ENCODE measurements around the gene SEZ6L. TPM values are rescaled to one million over a fixed set of nuclear protein-coding genes. Genes with fewer than 3 reads are reported as not detected.

The SEZ6L gene
- total RNA-seq, 2 donors from 2014 or later, result 0.14 TPM; not detected in 1

- Mint-ChIP-seq H3K36me3 (no peaks in the 10 kb centered on the region), H3K9me3 (no peaks in the 10 kb centered on the region), H3K27ac (no peak overlapping the region)
- no peak for DNase-seq (ENCODE audit: low spot score in 2 of 2)
- ATAC-seq, result no peak
These were observed 98.6 kb downstream of the SEZ6L start for GRCh38 chr22:26267856-26268255.

DNA sequence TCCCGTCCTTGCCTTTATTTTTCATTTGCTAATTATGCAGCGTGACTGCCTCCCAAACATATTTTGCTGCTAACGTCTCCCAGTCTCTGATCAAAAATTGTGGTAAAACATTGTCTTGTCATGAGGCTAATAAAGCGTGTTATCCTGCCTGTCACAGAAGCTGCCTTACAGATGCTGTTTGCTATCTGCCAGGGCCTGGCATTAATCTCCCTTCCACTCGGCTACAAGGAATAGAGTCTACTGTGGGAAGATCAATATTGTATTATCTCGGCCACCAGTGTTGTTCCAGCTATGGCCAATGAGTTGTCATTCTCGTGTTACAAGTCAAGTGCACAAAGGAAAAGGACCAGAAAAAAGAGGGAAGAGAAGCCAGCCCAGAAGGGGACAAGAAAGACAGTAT is 100.3 kb downstream of the SEZ6L start:
- Mint-ChIP-seq H3K9me3 (no peaks in the 10 kb centered on the region), H3K36me3 (no peaks in the 10 kb centered on the region), H3K27ac (no peak overlapping the region)
- DNase-seq (ENCODE audit: low spot score in 2 of 2) (no peak), ATAC-seq (no peak)

- no peaks in the 10 kb centered on the region for H3K36me3 Mint-ChIP-seq
- DNase-seq (ENCODE audit: low spot score in 2 of 2), result no peak
- no peak overlapping the region for H3K27ac Mint-ChIP-seq
- no peak for ATAC-seq
- no peaks in the 10 kb centered on the region for H3K9me3 Mint-ChIP-seq
These were observed 102.2 kb downstream of the SEZ6L start for GRCh38 chr22:26271427-26271826.

DNA sequence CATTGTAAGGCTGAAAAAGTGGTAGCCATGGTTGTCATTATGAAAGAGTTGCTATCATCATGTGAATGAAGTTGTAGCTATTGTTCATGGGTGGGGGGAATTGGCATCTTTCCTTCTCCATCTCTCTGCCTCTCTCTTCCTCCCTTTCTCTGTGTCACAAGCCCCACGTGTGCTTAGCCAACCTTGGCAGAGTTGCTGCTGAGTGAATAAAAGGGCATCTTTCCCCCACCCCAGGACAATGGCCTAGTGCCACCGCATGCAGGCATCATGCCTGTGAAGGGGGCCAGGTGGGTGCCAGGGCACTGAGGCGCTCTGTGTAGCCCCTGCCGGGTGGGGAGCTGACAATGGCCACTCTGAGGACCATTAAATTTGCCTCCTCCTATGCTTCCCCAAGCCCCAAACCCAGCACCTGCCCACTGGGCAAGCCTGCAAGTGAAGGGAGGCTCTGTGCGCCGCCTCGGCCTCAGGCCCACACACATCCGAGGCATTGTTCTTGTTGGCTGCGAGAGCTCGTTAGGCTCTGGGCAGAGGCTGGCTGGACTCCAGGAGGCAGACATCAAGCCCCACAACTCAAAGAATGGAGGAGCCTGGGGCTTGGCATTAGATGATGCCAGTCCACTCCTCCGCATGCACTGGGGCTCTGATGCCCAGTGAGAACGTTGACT is 103.9 kb downstream of the SEZ6L start:
- H3K27ac Mint-ChIP-seq, result no peak overlapping the region
- ATAC-seq, result no peak
- no peaks in the 10 kb centered on the region for H3K36me3 Mint-ChIP-seq
- DNase-seq (ENCODE audit: low spot score in 2 of 2), result no peak
- no peaks in the 10 kb centered on the region for H3K9me3 Mint-ChIP-seq

- Mint-ChIP-seq H3K9me3 (no peaks in the 10 kb centered on the region), H3K36me3 (no peaks in the 10 kb centered on the region), H3K27ac (no peak overlapping the region)
- DNase-seq (ENCODE audit: low spot score in 2 of 2) (no peak), ATAC-seq (no peak)
These were observed 107.4 kb downstream of the SEZ6L start for GRCh38 chr22:26276529-26277160.

DNA sequence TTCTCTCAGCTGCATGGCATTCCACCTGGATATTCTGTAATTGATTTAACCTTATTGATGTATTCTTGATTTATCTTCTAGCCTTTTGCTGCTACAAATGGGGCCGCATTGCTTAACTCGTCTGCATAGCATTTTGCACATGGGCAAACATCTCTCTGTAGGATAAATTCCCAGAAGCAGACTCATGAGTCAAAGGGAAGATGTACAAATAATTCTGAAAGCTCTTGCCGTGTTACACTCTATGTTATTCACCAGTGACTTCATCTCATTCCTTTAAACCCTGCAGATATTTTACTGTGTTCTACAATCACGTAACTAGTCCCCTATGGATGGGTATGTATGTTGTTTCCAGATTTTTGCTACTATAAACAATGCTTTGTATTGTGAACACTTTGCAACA is 112.7 kb downstream of the SEZ6L start:
- Mint-ChIP-seq H3K36me3 (no peaks in the 10 kb centered on the region), H3K27ac (no peak overlapping the region), H3K9me3 (no peaks in the 10 kb centered on the region)
- DNase-seq (ENCODE audit: low spot score in 2 of 2) (no peak), ATAC-seq (no peak)

GRCh38 chr22:26283330-26283729 is 114.1 kb downstream of the SEZ6L start:
- H3K27ac Mint-ChIP-seq, result no peak overlapping the region
- H3K36me3 Mint-ChIP-seq, result no peaks in the 10 kb centered on the region
- no peak for ATAC-seq
- no peak for DNase-seq (ENCODE audit: low spot score in 2 of 2)
- no peaks in the 10 kb centered on the region for H3K9me3 Mint-ChIP-seq

- ATAC-seq (no peak), DNase-seq (ENCODE audit: low spot score in 2 of 2) (no peak)
- no peak overlapping the region for H3K27ac Mint-ChIP-seq
- no peaks in the 10 kb centered on the region for H3K36me3 Mint-ChIP-seq
- H3K9me3 Mint-ChIP-seq, result no peaks in the 10 kb centered on the region
These were observed 116.4 kb downstream of the SEZ6L start for GRCh38 chr22:26285632-26286031.

DNA sequence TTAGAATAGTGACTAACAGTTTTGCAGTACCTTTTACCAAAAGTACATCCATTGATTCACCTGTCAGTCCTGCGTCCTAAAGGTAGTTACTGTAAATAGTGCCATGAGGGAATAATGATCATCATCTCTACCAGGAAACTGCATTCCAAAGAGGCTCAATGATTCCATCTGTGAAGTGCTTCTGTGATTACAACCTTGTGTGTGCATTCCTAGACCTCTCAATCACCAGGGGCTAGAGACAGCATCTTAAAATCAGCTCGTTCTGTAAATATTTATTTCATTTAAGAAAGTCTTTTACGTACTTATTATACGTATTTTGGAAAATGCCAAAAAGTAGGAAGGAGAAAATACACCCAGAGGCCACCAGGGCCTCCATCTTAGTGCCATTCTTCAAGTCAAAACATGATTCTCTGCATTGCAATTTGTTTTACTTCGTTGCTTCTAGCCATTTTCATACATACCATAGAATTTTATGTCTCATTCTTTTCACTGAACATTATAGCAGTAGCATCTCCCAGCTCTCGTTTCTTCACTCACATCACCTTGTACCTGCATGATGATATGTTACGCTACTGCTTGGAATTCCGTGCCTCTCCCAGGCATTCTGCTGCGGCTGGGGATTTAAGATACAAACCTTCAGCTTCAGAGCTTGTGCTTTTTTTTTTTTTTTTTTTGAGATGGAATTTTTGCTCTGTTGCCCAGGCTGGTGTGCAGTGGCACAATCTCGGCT is 117.0 kb downstream of the SEZ6L start:
- Mint-ChIP-seq H3K9me3 (no peaks in the 10 kb centered on the region), H3K27ac (no peak overlapping the region), H3K36me3 (no peaks in the 10 kb centered on the region)
- DNase-seq (ENCODE audit: low spot score in 2 of 2), result no peak
- ATAC-seq, result no peak

DNA sequence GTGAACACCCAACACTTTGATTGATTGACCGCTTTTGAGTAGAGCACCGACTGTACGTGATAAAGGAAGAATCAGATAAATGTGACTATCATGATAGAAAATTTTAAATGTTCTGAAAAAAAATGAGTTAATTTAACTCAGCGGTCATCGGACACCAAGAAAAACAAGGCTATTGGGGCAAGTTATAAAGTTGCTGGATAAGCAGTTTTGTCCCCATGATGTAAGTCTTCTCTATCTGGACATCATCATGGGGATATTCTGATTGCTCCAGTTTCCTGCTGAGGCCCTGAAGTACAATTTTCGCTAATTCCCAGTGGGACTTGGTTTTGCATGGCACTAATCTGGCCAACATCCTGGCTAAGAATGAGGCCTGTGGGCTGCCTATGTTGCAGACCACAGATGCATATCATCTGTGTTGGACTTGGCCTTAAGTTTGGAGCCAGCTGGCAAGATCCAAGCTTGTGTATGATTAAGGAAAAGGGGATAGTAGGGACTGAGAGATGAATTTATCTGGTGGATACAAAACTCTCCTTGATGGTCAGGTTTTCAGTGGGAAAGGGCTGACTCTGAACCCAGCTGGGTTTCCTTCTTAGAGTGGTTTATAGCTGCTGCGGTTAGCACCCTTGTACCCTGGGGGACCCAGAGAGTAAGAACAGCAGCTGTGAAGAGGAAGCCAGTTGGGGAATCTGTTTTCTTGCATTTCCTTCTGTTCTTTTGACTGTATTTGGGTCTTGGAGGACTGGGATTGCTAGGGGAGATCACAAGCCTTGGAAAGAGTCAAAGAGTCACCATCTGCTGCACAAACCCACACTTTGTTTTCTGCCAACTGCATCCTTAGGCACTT is 118.3 kb downstream of the SEZ6L start:
- no peak for ATAC-seq
- Mint-ChIP-seq H3K27ac (no peak overlapping the region), H3K36me3 (no peaks in the 10 kb centered on the region), H3K9me3 (no peaks in the 10 kb centered on the region)
- no peak for DNase-seq (ENCODE audit: low spot score in 2 of 2)

DNA sequence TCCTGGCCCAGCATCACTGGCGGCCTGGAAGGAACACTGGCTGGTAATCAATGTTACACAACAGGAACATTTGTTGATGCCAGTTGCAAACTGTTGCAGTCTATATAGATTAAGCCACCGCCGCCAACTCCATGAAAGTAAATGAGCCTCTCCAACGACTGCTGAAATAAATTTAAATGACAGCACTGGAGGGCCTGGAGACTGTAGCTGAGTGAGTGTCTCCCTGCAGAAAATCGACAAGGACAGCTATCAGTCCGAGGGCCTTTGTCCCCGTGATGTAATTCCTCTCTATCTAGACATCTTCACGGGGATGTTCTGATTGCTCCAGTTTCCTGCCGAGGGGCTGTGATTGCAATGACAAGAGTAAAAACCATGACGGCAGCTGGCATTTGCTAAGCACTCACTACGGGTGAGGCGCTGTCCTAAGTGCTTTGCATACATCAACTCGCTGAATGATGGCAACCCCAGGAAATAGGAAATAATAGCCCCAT is 120.4 kb downstream of the SEZ6L start:
- H3K36me3 Mint-ChIP-seq, result no peaks in the 10 kb centered on the region
- no peak for DNase-seq (ENCODE audit: low spot score in 2 of 2)
- ATAC-seq, result no peak
- H3K9me3 Mint-ChIP-seq, result peaks cover 0 to 6% of the 10 kb centered on the region in 2 donors
- H3K27ac Mint-ChIP-seq, result no peak overlapping the region

DNA sequence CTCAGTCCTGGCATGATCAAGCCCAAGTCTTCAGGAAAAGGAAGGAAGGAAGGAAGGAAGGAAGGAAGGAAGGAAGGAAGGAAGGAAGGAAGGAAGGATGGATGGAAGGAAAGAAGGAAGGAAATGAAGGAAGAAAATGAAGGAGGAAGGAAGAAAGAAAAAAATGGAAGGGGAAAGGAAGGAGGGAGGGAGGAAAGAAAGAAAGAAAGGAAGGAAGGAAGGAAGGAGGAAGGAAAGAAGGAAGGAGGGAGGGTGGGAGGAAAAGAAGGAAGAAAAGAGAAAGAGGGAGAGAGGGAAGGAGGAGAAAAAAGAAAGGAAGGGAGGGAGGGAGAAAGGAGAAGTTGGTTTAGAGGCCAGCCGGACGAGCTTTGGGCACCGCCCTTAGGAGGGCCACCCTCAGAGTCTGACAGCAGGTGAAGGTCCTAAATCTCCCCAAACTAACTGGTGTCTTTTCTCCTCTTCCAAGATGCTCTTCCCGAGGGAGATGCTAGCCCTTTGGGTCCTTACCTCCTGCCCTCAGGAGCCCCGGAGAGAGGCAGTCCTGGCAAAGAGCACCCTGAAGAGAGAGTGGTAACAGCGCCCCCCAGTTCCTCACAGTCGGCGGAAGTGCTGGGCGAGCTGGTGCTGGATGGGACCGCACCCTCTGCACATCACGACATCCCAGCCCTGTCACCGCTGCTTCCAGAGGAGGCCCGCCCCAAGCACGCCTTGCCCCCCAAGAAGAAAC is 122.8 kb downstream of the SEZ6L start:
- DNase-seq (ENCODE audit: low spot score in 2 of 2), result no peak
- no peak overlapping the region for H3K27ac Mint-ChIP-seq
- H3K9me3 Mint-ChIP-seq, result peaks cover 4 to 10% of the 10 kb centered on the region in 2 donors
- no peaks in the 10 kb centered on the region for H3K36me3 Mint-ChIP-seq
- no peak for ATAC-seq

- ATAC-seq, result no peak
- Mint-ChIP-seq H3K27ac (no peak overlapping the region), H3K36me3 (no peaks in the 10 kb centered on the region), H3K9me3 (peaks cover 4 to 10% of the 10 kb centered on the region in 2 donors)
- no peak for DNase-seq (ENCODE audit: low spot score in 2 of 2)
These were observed 123.4 kb downstream of the SEZ6L start for GRCh38 chr22:26292667-26292995.

DNA sequence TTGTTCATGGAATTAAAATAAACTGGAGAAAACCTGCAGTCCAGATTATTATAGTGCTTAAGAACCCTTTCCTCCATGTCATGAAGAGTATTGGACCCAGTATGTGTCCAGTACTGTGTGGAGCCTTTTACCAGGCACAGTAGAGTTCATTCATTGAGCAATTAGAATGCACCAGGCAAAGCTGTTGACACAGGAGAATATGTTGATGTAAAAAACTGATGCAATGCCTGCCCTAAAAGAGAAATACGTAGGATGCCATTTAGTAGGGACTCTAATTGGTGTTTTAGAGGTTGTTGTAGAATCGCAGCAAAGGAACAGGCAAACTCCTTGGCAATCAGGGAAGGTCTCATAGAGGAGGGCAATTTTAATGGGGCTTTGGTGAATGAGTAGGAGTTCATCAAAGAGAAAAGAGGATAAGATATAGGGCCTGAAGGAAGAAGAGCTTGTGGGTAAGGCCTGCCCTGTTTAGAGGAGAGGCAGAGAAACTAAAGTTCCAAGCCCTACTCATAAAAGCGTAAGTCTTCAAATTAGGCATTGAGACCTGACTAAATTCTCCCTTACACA is 126.4 kb downstream of the SEZ6L start:
- peaks cover 4 to 10% of the 10 kb centered on the region in 2 donors for H3K9me3 Mint-ChIP-seq
- no peaks in the 10 kb centered on the region for H3K36me3 Mint-ChIP-seq
- H3K27ac Mint-ChIP-seq, result peak overlapping the region in 1 of 2 donors; percentile 92
- ATAC-seq (no peak), DNase-seq (ENCODE audit: low spot score in 2 of 2) (no peak)

DNA sequence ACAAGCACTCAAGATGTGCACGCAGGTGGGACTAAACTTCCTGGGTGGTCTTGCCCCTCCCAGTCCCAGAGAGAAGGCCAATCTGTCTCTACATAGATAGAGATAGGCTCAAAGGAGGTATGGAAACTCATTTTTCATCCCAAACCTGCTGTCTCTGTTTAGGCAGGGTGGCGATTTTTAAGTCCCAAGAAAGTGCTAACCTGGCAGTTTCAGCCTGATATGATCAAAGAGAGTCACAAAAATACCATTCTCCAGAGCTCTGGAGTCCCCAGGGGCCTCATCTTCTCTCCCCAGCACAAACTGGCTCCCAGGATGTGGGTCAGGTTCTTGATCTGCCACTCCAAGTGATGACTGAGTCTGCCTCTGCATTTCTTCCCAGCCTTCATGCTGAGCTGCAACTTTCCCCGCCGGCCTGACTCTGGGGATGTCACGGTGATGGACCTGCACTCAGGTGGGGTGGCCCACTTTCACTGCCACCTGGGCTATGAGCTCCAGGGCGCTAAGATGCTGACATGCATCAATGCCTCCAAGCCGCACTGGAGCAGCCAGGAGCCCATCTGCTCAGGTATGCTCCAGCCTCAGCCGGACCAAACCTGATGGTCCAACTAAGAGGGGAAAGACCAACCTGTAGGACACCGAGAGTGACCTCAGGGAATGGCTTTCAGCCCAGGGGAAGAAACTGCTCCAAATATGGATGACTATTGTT is 129.5 kb downstream of the SEZ6L start:
- ATAC-seq (no peak), DNase-seq (ENCODE audit: low spot score in 2 of 2) (no peak)
- Mint-ChIP-seq H3K27ac (no peak overlapping the region), H3K36me3 (no peaks in the 10 kb centered on the region), H3K9me3 (peaks cover 4 to 10% of the 10 kb centered on the region in 2 donors)
